HS-27A (cell line): ENCODE measurements around the gene HS6ST3.

Source experiments
- DNase-seq: peaks from one replicate; pipeline ENCODE4 v3.0.0-alpha.2; 2012; ENCODE audit warnings: low read depth, missing footprints

Gene HS6ST3

DNA sequence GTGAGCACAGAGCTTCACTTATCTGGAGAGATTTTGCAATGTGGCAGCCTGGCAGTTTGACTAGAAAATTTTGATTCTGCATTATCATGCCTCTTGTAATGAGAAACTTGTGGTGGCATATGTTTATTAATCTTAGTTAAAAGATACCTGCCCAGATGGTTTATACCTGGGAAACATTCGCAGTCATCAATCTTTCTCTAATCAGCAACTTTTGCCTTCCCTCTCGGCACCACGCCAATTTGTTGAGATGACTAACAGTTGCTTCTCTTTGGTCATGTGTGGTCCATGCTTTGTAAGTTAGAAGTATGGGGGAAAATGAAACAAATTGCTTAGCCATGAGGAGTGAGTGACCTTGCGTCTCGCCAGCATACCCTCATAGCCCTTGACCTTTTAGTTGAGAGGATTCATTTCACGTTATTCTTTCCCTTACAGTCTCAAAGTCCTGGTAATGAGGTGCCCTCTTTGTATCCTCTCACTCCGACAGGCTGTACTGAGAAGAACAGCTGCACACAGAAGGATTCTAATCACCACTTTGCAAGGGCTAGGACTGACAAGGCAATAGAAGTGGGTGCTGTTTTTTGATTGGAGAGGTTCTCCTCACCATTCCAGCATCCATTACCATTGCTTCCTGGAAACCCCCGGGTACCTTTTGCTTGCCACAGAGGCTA, 703.0 kb downstream of the HS6ST3 start:
- DNase-seq: no peak

DNA sequence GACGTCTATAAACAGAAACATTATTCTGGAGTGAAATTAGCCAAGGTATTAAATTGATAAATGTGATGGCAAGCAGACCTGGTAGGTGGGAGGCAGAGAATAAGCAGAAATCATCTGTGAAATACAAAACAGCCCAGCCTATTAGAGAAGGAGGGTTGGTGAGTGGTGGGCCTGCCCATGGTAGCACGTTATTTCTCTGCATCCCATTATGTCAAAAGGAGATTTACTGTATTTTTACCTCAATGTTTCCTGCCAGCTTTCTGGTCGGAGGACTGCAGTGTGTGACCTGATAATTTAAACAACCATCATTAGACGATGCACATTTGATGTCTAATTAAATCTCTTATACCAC, 703.5 kb downstream of the HS6ST3 start:
- DNase-seq: no peak

DNA sequence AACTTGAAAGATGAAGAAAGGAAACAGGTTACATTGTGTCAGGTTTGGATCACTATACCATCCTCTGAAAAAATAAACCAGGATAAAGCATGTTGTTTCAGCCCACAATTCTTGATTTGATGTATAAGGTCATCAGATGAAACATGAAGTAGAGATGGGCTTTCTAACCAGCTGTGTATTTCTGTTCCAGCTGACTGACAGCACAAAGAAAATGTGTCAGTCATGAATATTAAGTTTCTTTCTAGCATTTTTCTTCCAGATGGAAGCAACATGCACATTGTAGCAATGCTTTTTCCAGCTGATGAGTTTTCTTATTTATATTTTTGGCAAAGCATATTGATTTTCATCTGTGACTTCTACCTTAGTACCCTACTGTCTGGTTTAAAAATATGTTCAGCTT, 704.8 kb downstream of the HS6ST3 start:
- no peak for DNase-seq

DNA sequence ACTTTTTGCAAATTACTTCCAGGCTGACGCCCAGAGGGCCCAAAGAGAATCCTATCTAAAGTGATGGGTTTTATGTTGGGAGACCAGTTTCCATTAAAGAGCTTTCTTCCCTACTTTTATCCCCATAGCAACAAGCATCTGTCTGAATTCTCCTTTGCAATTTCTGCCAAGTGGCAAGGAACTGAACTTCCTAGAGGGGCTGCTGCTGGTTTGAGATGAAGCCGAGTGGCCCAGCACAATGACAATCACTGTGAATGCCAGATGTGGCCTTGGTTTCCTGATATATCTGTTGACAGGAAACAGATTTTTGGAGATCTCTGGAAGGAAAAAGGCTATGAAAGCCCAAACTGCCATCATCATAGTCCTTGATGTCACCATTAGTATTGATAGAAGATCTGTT, 705.8 kb downstream of the HS6ST3 start:
- no peak for DNase-seq

DNA sequence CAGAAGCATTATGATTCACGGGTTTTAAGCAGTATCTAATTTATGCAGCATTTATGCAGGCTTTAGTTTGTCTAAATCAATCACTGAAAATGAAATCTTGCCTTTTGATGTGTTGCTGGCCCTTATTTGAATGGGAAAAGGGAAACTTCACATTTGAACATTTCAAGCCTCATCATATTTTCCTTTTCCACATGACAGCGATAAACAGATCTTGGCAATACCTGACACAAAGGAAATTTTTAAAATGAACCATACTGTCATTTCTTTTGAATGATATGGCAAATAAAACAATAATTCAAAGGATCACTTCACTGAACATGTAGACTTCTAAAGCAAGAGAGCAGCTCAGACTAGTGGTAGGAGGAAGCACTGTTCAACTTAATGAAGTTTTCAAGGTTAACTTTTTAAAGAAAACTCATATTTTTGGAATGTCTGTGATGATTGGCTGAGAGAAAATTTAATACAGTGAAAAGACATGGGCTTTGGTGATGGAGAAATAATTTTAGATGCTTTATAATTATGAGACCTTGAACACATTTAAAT, 706.3 kb downstream of the HS6ST3 start:
- no peak for DNase-seq

DNA sequence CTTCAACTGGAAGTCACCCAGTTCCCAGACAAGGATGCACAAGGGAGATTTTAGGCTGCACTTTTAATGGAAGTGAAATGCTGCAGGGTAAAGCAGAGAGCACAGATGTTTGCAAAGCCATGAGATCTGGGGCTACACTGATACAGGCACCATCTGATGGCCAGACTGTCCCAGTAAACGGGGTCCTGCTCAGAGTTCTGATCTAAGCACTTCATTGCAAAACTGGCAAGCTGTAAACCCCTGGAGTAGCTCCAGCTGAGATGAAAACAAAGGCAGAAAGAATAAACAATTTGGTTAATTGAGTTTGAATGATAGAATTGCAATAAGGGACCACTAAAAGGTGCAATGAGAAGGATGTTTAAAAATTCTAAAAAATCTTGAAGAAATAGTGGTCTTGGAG, 707.2 kb downstream of the HS6ST3 start:
- no peak for DNase-seq

DNA sequence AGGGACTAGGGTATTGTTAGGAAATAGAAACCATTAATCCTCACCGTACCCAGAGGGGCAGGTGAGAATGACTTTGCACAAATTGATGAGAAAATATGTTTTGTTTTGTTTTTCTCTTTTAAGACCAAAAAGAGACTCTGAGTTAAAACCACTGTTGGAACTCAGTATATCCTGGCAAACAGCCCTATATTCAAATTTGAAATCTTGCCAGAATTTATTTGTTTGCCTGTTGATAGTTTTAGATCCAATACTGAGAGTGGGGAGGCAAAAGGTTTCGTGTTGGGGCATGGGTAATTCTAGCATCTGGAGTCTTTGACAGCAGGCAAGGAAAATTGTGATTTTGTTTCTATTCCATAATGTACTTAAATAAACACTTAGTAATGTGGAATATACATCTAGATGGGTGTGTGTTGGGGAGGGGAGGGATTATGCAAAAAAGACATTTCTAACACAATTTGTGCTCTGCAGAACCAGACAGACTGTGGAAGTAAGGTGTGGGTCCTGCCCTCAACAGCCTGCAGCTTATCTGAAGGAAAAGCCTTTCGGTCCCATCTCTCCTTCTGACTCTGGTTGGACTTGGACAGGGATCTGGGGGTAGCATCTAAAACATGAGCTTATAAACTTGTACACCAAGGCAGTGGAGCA, 713.7 kb downstream of the HS6ST3 start:
- no peak for DNase-seq

DNA sequence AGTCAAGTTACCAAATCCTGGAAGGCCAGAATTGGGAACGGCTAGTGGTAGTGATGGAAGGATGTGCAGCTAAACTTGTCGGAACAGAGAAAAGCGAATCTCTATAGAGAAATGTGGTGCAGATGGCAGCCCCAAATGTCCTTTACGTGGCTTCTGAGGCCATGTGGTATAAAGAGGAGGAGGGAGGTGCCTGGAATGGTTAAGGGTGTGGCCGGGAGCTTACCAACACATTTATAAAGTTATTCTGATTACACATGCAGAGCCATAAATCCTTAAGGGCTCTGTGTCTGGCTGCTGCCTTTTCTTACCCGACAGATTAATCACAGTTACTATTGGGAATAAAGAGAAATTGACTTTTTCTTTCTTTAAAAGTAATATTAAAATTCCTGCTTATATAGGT, 714.3 kb downstream of the HS6ST3 start:
- DNase-seq: no peak

DNA sequence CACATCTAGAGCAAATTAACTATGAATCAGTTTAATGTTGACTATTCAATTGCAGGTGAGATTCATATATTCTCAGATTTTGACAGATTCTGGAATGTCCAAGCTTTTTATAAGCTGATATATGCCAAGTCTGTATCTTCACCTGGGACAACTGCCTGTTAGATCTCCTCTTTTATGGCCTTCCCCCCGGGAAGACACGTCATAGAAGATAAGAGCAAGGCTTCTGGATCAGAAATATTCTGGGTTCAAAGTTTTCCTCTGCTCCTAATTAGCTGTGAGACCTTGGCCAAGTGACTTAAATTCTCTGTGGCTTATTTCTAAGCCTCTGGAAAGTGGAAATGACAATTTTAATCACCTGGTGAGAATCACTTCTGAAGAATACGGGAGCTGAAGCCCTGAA, 716.8 kb downstream of the HS6ST3 start:
- no peak for DNase-seq

DNA sequence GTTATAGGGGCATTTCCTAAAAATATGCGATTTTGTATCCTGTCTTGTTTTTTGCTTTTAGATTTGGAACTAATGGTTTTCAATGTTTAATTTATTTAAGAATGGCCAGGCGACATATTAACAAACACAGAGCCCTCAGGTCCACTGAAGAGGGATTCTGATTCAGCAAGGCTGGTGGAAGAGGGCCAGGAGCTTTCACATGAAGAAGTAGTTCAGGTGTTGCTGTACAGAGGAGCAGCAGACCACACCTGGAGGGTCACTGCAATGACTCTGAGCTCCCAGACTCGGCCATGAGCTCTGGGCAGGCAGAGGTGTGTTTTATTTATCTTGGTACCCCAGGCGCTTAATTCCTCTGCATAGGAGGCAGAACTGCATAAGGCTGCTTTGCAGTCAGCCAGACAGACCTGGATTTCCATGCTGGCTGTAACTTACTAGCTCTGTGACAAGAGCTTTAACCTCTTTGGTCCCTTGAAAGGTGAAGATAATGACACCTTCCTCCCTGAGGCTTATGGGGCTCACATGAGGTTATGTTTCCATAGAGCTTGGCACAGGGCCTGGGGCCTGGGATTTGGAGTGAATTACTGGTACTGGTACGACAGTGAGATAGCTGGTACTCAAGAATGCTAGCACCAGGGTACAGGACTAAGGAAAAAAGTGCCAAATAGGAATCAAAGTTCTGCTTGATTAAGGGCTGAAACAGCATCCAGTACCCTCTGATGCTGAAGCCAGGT, 719.6 kb downstream of the HS6ST3 start:
- DNase-seq: no peak

DNA sequence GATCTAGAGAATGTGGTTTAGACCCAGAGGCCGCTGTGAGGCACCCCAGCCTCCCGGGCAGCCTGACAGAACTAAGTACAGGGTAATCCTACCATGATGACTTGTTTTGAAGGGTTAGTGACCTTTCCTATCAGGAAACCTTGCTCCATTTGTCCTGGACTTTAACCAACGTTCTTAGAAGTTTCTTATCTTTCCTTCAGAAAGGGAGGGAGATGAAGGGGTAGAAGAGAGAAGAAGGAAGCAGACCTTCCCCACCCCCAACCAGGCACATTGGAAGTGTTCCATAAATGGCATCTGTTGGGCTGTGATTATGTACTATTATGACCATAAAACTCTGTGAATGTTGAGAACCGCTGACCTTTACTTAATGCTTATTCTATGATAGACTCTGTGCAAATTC, 720.2 kb downstream of the HS6ST3 start:
- no peak for DNase-seq

DNA sequence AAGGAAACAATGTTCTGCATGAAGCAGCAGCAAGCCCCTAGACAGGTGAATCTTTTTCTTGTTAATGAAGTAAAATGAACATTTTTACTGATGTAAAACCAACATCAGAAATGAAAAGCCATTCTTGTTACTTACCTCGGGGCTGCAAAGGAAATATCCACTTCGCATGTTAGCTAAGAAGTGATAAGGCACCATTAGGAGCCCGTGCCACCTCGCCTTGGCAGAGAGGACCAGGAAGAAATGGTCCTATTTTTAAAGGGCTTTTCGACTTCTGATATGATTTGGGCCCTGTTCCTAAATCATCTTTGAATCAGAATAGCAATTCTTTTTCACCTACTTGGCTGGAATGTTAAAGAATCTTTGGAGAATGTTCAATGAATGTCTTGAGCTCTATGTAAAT, 721.1 kb downstream of the HS6ST3 start:
- no peak for DNase-seq

DNA sequence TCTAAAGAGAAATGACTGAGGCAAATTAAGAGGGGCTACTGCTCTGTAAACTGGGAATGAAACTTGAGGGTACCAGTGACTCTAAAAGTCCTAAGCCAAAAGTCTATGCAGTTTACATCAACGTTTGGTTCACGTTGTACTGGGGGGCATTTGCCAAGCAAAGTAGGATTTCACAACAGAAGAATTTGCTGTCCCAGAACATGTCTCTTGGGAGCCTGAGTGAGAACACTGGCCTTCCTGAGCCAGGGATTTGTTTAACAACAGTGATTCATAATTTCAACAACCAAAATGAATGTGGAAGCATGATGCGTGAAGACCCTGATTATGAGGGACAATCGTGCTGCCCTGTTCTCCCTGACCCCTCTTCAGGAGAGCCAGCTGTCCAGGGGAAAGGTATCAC, 726.4 kb downstream of the HS6ST3 start:
- no peak for DNase-seq

DNA sequence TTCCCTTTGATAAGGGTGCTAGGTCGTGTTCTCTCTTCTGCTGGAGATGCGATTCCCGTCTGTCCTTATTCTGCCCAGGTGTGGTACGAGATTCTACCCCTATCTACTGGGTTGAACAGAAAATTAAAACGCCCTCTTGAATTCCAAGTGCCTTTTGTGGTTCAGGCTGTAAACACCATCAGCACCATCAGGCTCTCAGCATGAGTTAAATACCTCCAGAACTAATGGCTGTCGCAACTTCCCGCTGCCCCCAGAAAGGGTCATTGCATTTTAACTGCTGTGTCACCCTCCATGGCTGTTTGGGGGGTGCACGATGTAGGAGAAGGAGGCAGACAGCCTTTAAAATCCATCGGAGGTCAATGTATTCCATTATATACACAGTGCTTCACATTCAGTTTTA, 727.0 kb downstream of the HS6ST3 start:
- no peak for DNase-seq

DNA sequence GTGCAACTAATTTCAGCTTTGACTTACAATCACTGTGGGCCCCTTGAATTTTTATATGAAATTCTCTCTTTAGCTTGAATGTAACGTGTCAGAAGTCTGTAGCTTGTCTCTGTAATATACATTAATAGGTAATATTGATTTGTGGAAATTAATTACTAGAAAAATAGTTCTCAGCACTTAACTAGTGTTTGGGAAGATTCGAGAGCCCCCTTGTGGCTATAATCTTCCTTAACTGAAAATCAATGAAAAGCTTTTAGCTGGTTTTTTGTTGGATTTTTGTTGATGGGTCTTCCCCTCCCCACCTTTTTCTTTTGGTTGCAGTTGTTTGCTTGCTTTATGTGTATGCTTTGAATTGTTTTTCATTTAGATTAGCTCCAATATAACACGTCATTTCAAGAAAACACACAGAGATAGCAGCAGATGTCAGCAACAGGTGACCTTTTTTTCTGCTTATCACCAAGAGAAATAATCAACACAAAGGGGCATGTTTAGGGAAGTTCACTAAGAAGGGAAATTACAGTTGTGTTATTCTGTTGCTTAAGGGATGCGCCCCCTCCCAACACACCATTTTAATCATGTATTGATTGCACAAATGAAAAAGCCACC, 727.5 kb downstream of the HS6ST3 start:
- DNase-seq: no peak

DNA sequence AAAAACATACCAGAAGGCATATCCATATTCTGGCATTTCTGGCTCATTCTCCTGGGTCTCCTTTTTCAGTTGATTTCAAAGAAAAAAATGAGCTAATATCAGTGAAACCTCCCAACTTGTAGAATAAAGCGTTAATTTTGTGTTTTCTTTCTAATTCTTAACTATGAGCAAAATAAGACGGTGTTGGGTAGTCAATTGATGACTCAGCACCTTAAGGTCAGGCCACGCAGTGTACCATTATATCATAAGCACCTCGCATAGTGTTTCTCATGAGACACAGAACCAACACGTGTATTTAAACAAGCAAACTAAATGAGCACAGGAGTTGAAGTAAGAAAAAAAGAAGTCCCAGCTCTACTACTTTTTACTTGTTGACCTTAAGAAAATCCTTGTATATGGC, 729.5 kb downstream of the HS6ST3 start:
- DNase-seq: no peak

DNA sequence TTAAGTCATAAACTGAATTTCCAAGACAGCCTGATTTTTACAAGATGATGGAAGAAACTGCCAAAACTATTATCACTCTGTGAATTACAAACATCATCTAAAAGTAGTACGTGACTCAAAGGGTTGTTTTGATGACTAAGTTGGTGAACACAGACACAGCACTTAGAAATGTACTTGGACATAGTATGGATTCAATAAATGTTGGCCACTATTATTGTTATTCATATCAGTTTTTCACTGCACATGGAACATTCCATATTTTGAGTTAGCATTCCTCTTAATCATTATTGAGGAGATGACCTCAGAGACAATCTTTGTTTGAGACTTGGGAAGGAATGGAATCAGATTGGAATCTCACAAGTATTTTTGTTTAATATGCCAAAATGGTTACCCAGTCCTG, 731.5 kb downstream of the HS6ST3 start:
- DNase-seq: no peak

DNA sequence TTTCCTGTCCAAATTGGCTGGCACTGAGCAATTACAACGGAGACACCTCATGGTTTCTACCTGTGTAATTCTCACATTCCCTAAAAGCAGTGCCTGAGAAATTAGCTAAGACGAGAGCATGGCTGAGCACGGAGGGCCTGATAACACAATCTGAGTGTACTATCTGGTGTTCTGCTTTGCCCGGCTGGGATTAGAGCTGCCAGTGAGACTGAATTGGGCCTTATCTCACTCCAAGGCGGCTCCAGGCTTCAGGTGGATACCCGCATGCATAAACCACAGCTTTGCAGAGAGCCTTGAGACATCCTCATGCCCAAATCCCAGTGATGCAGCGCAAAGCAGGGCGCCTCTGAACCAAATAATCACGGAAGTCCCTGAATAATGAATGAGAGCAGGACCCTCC, 732.1 kb downstream of the HS6ST3 start:
- no peak for DNase-seq

DNA sequence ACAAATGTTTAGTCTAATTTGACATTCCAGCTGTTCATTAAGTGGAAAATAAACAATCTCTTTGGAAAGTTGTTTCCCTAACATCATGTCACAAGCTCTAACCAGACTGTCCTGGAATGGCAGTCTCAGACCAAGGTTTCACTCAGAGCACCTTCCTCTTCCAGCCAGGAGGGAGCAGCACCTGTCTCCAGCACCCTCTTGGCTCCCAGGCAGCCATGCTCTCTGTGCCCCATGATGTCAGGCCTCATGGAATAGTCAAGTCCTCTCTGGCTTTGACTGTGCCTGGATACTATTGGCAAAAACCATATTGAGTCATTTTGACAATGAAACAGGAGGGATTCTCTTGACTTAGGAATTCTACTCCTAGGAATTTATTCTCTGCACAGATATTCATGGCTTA, 733.0 kb downstream of the HS6ST3 start:
- DNase-seq: no peak

DNA sequence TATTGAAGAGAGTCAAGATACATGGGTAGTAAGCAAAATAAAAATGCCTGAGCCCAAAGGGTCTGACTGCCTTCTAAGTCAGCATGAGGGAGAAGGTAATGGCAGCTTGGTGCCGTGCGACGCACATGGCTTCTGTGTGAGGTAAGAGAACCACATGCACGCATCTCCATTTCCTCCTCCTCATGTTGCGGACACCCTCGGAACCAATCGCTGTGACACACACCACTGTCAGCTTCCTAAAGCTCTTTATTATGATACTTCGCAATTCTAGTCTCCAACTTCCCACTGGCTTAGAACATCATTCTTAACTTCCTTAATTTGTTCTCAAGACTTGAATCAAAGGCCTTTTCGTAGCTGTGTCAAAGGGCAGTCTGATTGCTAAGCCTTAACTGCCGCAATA, 734.2 kb downstream of the HS6ST3 start:
- no peak for DNase-seq

DNA sequence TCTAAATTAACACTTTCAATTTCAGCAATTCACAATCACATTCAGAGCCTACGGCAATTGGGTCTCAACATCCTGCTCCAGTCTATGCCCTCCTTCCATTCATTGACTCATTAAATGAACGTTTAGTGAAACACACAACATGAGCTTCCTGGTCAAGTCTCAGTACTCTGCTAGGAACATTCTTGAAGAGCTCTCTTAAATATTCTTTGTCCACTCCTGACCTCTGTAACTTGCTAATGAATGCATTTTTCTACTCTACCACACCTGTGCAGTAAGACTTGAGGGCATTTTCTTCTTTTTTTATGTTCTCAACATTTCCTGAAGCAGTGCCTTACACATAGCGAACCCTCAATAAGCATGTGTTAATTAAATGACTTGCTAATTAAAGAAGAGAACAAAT, 735.7 kb downstream of the HS6ST3 start:
- no peak for DNase-seq

DNA sequence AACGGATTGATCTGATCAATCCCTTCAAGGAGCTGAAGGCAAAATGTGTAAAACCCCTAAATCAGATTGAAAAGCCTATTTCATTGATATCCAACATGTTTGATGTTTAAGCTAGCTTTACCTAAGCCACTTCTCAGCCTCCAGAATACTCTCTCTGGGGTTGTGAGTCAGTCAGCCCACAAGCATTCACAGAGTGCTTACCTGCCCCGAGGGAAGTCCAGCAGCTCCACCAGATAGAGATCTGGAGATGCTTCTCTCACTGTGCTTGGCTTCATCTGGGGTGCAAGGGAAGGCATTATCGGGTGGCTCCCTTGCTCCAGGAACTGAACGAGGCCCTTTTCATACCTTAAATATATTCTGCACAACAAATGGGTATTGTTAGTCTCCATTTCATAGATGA, 744.7 kb downstream of the HS6ST3 start:
- no peak for DNase-seq

DNA sequence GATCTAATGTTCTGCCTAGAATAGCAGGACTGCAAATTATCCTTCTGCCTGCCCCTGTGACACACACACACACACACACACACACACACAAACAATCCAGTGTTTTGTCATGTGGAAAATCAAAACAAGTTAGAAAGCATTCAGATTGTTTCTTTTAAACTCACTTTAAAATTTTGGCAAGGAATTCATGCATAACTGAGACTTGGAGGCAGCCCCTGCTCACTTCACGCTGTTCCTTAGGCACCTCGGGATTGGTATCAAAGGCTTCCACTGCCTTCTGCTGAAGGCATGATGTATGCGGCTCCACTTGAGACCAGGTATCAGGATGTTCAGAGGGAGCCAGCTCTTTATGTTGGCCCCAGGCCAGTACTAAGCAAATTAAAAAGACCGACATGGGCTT, 745.6 kb downstream of the HS6ST3 start:
- DNase-seq: no peak
